ENCODE data around the gene CDYL2.

DNA sequence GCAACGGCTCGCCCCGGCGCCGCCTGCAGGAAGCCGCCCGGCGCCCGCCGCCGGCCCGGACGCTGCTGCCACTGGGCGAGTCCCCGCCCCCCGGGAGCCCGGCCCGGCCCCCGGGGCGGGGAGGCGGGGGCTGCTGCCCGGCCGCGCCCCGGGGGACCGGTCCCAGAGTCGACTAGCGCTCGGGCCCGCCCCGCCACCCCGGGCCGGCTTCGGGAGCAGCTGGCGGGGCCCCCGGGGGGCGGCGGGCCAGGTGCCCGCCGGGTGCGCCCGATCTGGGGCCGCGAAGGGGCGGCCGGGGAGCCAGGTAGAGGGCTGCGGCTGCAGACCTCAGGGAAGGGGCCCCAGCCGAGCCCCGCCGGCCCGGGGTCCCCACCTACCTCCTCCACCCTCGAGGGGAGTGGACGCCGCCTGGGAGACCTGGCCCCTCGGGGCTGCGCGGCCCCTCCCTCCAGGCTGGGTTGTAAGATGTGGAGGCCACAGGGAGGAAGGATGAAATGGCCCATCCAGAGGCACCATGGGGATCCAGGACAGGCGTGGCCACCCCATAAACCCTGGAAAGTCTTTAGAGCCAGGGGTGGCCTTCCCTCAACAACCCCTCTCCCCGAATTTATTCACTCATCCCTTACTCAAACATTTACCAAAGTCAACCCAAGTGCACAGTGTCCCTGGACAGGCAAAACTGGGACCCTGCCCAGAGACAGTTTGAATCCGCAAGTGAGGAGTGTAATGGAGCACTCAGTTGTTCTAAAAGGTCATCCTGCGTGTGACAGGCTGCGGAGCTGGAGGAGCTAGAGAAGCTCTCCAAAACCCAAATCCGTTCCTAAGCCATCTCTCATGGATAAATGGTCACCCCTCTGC is at the start of gene CDYL2:
- TF ChIP-seq, protein P1, sequence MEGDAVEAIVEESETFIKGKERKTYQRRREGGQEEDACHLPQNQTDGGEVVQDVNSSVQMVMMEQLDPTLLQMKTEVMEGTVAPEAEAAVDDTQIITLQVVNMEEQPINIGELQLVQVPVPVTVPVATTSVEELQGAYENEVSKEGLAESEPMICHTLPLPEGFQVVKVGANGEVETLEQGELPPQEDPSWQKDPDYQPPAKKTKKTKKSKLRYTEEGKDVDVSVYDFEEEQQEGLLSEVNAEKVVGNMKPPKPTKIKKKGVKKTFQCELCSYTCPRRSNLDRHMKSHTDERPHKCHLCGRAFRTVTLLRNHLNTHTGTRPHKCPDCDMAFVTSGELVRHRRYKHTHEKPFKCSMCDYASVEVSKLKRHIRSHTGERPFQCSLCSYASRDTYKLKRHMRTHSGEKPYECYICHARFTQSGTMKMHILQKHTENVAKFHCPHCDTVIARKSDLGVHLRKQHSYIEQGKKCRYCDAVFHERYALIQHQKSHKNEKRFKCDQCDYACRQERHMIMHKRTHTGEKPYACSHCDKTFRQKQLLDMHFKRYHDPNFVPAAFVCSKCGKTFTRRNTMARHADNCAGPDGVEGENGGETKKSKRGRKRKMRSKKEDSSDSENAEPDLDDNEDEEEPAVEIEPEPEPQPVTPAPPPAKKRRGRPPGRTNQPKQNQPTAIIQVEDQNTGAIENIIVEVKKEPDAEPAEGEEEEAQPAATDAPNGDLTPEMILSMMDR (IDR thresholded peaks at IDR 0.05): no peak
- no peak for TF ChIP-seq POLR2A (IDR thresholded peaks at IDR 0.05)

Measured in Peyer's patch (tissue), 4 donors.